ENCODE measurements around the gene LGALS3BP. TPM values are rescaled to one million over a fixed set of nuclear protein-coding genes. Genes with fewer than 3 reads are reported as not detected.

LGALS3BP gene
- total RNA-seq, 1 experiment from 2014 or later: 747 TPM

DNA sequence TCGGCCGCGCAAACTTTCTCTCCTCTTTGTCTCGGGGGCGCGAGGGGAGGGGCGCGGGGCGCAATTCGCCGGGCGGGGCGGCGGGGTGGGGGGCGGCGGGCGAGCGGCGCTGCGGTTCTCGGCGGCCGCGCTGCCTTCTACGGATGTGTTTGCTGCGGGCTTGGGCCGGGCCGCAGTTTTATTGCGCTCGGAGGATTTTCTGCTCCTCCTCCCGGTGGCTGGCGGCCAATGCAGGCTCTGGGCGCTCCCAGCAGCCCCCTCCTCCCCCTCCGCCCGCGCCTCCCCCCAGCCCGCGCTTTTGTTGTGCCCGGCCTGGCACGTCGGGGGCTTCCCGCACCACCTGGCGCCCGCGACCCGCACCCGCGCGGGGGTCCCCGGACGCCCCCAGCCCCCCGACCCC, 54.5 kb downstream of the LGALS3BP start, which contains the start of gene TIMP2:
Gene TIMP2, minus strand, starts transcription at position 154 of the 400 bp plus-strand sequence. CDS start 299 bp downstream, outside the sequence.
- Mint-ChIP-seq H3K27ac (ENCODE audit: unreplicated experiment) (peak within 1 kb of the TSS; percentile 84), H3K9me3 (ENCODE audit: low read depth, unreplicated experiment) (no peaks in the 10 kb centered on the region), H3K4me3 (ENCODE audit: low read depth, unreplicated experiment) (peak within 1 kb of the TSS; percentile 73), H3K27me3 (ENCODE audit: unreplicated experiment) (peaks cover 13% of the 10 kb centered on the region), H3K36me3 (ENCODE audit: insufficient read depth, unreplicated experiment) (peaks cover 46% of the 10 kb centered on the region), H3K4me1 (ENCODE audit: low read depth, unreplicated experiment) (peaks cover 44% of the 10 kb centered on the region)
- intact Hi-C loops (cut with micrococcal nuclease; ENCODE audit: unreplicated experiment): no loop called here
- peak; percentile 87 for DNase-seq
- TF ChIP-seq, protein P1, sequence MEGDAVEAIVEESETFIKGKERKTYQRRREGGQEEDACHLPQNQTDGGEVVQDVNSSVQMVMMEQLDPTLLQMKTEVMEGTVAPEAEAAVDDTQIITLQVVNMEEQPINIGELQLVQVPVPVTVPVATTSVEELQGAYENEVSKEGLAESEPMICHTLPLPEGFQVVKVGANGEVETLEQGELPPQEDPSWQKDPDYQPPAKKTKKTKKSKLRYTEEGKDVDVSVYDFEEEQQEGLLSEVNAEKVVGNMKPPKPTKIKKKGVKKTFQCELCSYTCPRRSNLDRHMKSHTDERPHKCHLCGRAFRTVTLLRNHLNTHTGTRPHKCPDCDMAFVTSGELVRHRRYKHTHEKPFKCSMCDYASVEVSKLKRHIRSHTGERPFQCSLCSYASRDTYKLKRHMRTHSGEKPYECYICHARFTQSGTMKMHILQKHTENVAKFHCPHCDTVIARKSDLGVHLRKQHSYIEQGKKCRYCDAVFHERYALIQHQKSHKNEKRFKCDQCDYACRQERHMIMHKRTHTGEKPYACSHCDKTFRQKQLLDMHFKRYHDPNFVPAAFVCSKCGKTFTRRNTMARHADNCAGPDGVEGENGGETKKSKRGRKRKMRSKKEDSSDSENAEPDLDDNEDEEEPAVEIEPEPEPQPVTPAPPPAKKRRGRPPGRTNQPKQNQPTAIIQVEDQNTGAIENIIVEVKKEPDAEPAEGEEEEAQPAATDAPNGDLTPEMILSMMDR (IDR thresholded peaks at IDR 0.05; ENCODE audit: unreplicated experiment): peak; percentile 50
- CTCF ChIA-PET: interaction anchor here (0.6 kb wide), 1 partner anchor 629 kb away, joined by 3 read pairs; no protein-coding TSS in a partner anchor
- no TSS peak for BruUV-seq (replicated peaks)

DNA sequence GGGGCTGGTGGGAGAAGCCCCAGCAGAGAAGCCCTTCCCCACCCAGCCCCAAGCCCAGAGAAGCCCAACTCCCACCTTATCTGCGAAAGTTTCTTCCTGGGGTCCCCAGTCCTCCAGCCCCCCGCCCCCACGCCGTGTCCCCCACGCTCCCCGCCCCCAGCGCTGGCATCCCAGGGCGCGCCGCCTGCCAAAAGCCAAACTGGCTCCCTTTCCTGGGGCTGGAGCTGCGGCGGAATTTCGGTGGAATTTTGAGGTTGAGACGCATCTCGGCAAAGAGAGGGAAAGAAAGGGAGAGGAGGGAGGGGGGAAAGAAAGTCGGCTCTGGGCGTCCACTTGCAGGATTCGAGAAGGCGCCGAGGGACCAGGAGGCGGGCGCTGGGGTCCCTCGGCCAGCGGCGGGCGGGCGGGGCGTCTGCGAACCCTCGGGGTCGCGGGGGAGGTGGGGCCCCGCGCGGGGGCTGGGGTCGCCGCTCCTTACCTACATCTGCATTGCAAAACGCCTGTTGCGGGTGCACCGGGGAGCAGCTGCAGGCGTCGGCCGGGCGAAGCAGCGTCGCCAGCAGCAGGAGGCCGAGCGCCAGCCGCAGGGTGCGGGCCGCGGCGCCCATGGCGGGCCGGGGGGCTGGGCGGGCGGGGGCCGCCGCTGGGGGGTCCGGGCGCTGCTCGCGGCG, 55.1 kb downstream of the LGALS3BP start:
- no peak for DNase-seq
- peaks cover 51% of the 10 kb centered on the region for H3K36me3 Mint-ChIP-seq (ENCODE audit: insufficient read depth, unreplicated experiment)
- peak overlapping the region; percentile 84 for H3K27ac Mint-ChIP-seq (ENCODE audit: unreplicated experiment)
- H3K9me3 Mint-ChIP-seq (ENCODE audit: low read depth, unreplicated experiment): no peaks in the 10 kb centered on the region
- intact Hi-C loops (cut with micrococcal nuclease; ENCODE audit: unreplicated experiment): loop anchor here (5.0 kb wide), 1 partner anchor 42 kb away; no protein-coding TSS in a partner anchor
- H3K27me3 Mint-ChIP-seq (ENCODE audit: unreplicated experiment): peaks cover 13% of the 10 kb centered on the region
- CTCF ChIA-PET: interaction anchor here (0.7 kb wide), 1 partner anchor 47 kb away, joined by 3 read pairs; no protein-coding TSS in a partner anchor
- BruUV-seq (replicated peaks): no TSS peak
- peaks cover 50% of the 10 kb centered on the region for H3K4me1 Mint-ChIP-seq (ENCODE audit: low read depth, unreplicated experiment)
- H3K4me3 Mint-ChIP-seq (ENCODE audit: low read depth, unreplicated experiment): peak overlapping the region; percentile 73
- TF ChIP-seq, protein P1 (IDR thresholded peaks at IDR 0.05; ENCODE audit: unreplicated experiment): no peak

DNA sequence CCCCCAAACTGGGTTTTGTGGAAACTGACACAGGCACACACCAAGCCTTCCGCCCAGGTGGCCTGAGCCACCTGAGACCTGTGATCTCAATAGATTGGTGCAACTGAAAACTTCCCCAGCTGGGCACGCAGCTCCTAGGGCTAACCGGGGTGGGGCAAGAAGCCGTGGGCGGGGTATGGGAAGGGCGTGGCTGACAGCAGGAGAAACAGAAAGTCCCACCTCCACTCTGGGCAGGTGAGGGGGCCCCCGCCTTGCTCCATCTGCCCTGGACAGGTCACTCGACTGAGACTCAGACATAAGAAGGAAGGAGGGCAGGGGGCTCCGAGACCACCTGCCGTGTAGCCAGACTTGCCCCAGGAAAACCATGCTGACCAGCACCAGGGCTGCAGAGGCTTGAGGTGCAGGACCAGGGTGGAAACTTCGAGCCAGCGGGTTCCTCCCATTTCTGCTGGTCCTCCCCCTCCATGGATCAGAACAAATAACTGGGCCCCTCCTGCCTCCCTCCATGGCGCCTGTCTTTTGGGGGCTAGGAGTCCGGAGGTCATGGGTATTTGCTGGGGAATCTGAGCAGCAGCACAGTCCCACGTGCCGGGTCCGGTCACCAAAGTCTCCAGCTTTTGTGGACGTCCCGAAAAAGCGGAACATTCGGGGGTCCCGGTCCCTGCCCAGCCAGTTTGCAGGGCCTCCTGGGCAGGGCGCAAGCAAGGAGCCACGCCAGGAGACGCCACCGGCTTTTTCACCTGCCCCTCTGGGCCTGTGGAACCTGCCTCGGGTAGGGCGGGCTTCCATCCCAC, 55.9 kb downstream of the LGALS3BP start:
- H3K4me1 Mint-ChIP-seq (ENCODE audit: low read depth, unreplicated experiment): peaks cover 58% of the 10 kb centered on the region
- H3K27ac Mint-ChIP-seq (ENCODE audit: unreplicated experiment): peak overlapping the region; percentile 84
- H3K9me3 Mint-ChIP-seq (ENCODE audit: low read depth, unreplicated experiment): no peaks in the 10 kb centered on the region
- H3K36me3 Mint-ChIP-seq (ENCODE audit: insufficient read depth, unreplicated experiment): peaks cover 51% of the 10 kb centered on the region
- intact Hi-C loops (cut with micrococcal nuclease; ENCODE audit: unreplicated experiment): loop anchor here (5.0 kb wide), 1 partner anchor 42 kb away; no protein-coding TSS in a partner anchor
- DNase-seq: peak; percentile 92
- BruUV-seq (replicated peaks): TSS peak; percentile 97
- peak overlapping the region; percentile 73 for H3K4me3 Mint-ChIP-seq (ENCODE audit: low read depth, unreplicated experiment)
- CTCF ChIA-PET: interaction anchor here (0.6 to 1.5 kb wide), 4 partner anchors 16 to 97 kb away, joined by 3 to 5 read pairs (median 3); no protein-coding TSS in a partner anchor
- TF ChIP-seq, protein P1 (IDR thresholded peaks at IDR 0.05; ENCODE audit: unreplicated experiment): no peak
- H3K27me3 Mint-ChIP-seq (ENCODE audit: unreplicated experiment): peaks cover 13% of the 10 kb centered on the region

DNA sequence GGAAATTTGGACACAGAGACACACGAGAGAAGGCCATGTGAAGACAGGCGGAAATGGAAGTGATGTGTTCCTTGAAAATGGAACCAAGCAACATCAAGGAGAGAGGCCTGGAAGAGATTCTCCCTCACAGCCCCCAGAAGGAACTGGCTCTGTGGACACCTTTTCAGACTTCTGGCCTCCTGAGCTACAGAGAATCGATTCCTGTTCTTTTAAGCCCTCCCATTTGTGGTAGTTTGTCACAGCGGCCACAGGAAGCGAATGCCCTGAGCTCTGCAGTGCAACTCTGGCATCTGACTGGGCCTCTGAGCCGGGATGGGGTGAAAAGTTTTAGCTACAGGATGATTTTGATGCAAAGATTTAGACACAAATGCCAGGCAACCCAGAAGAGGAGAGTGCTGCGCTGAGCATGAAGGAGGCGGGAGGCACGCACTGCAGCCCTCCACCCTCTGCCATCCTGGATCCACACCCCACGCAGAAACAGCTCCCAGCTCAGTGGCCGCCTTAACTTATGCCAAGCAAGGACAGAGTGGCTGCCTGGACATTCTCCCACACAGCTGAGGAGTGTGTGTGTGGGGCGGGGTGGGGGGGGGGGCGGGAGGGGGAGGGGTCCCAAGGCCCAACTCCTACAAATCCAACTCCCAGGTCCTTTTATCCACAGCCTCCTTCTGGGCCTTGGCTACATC, 56.8 kb downstream of the LGALS3BP start:
- H3K4me1 Mint-ChIP-seq (ENCODE audit: low read depth, unreplicated experiment): peaks cover 66% of the 10 kb centered on the region
- H3K27ac Mint-ChIP-seq (ENCODE audit: unreplicated experiment): peak overlapping the region; percentile 84
- intact Hi-C loops (cut with micrococcal nuclease; ENCODE audit: unreplicated experiment): loop anchor here (5.0 kb wide), 1 partner anchor 41 kb away; no protein-coding TSS in a partner anchor
- H3K36me3 Mint-ChIP-seq (ENCODE audit: insufficient read depth, unreplicated experiment): peaks cover 51% of the 10 kb centered on the region
- BruUV-seq (replicated peaks): no TSS peak
- peaks cover 5% of the 10 kb centered on the region for H3K27me3 Mint-ChIP-seq (ENCODE audit: unreplicated experiment)
- no peaks in the 10 kb centered on the region for H3K9me3 Mint-ChIP-seq (ENCODE audit: low read depth, unreplicated experiment)
- TF ChIP-seq, protein P1 (IDR thresholded peaks at IDR 0.05; ENCODE audit: unreplicated experiment): no peak
- H3K4me3 Mint-ChIP-seq (ENCODE audit: low read depth, unreplicated experiment): peak overlapping the region; percentile 73
- DNase-seq: no peak
- CTCF ChIA-PET: interaction anchor here (0.6 to 1.5 kb wide), 4 partner anchors 15 to 96 kb away, joined by 3 to 5 read pairs (median 3); no protein-coding TSS in a partner anchor
